Measurements from ENCODE around the gene FGF22.
"Not testable (repeated sequence)": the region's sequence is repeated elsewhere in the genome, so short reads cannot be mapped to it uniquely, and the experiment has no call there.

FGF22 gene

DNA sequence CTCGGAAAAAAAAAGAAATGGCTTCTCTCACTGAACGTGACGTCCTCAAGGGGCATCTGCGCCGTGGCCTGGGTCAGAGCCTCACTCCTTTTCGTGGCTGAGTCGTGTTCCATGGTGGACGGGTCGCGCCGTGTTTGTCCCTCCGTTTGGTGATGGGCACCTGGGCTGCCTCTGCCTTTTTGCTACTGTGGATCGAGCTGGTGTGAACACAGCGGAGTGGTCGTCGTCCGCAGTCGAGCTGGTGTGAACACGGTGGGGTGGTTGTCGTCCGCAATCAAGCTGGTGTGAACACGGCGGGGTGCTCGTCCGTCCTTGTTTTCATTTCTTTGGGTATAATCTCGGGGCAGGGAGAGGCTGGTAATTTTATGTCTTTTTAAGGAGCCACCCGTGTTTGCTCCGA, 38.4 kb upstream of the FGF22 start:
- TF ChIP-seq, protein P1, sequence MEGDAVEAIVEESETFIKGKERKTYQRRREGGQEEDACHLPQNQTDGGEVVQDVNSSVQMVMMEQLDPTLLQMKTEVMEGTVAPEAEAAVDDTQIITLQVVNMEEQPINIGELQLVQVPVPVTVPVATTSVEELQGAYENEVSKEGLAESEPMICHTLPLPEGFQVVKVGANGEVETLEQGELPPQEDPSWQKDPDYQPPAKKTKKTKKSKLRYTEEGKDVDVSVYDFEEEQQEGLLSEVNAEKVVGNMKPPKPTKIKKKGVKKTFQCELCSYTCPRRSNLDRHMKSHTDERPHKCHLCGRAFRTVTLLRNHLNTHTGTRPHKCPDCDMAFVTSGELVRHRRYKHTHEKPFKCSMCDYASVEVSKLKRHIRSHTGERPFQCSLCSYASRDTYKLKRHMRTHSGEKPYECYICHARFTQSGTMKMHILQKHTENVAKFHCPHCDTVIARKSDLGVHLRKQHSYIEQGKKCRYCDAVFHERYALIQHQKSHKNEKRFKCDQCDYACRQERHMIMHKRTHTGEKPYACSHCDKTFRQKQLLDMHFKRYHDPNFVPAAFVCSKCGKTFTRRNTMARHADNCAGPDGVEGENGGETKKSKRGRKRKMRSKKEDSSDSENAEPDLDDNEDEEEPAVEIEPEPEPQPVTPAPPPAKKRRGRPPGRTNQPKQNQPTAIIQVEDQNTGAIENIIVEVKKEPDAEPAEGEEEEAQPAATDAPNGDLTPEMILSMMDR (IDR thresholded peaks at IDR 0.05; ENCODE audit: control extremely low read depth, extremely low read depth, low read depth, missing control alignments), result no peak
- no peak for DNase-seq (ENCODE audit: extremely low spot score)
- ChIA-PET POLR2A (no interaction called here), CTCF (no interaction called here)

DNA sequence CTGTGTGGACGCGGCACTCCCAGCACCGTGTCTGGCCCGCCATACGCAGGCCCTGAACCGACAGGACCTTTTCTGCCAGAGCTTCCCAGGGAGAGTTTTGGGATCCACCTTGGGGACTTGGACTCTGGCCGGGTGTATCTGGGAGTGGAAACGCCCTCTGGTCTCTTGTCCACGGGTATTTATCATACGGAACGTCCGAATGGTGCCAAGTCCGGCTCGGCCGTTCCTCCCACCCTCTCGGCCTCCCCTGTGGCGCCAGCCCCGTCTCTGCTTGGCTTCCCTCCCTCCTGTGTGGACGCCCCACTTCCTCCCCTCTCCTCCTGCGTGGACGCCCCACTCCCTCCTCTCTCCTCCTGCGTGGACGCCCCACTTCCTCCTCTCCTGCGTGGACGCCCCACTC, 37.9 kb upstream of the FGF22 start:
- ChIA-PET POLR2A (no interaction called here), CTCF (no interaction called here)
- TF ChIP-seq, protein P1 (IDR thresholded peaks at IDR 0.05; ENCODE audit: control extremely low read depth, extremely low read depth, low read depth, missing control alignments), result no peak
- DNase-seq (ENCODE audit: extremely low spot score), result no peak

DNA sequence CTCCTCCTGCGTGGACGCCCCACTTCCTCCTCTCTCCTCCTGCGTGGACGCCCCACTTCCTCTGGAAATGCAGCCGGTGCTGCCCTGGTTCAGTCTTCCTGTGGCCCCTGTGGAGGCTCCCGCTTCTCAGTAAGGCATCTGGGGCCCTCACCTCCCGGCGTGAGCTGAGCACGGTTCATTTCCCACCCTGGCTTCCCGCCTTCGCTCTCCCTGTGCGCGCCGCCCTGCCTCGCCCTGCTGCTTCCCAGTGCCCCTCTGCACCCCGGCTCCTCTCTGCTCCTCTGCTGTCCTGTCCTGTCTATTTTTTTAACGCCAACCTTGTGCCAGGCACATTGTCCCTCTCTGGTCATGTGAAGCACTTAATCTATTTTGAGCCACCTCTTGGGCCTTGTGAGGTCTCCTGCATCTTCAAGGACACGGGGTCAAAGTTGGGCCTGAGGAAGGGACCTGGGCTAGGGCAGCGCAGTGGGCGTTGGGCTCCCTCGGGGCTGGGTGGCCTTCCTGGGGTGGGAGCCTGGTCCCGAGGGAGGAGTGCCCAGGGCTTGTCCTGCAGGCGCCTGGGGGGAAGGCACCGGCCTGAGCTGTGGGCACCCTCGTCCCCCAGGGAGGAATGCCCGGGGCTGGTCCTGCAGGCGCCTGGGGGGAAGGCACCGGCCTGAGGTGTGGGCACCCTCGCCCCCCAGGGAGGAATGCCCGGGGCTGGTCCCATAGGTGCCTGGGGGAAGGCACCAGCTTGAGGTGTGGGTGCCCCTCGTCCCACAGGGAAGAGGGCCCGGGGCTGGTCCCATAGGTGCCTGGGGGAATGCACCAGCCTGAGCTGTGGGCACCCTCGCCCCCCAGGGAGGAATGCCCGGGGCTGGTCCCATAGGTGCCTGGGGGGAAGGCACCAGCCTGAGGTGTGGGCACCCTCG, 37.0 kb upstream of the FGF22 start:
- POLR2A ChIA-PET, result no interaction called here
- TF ChIP-seq, protein P1 (IDR thresholded peaks at IDR 0.05; ENCODE audit: control extremely low read depth, extremely low read depth, low read depth, missing control alignments), result no peak
- DNase-seq (ENCODE audit: extremely low spot score), result no peak
- CTCF ChIA-PET, result no interaction called here

DNA sequence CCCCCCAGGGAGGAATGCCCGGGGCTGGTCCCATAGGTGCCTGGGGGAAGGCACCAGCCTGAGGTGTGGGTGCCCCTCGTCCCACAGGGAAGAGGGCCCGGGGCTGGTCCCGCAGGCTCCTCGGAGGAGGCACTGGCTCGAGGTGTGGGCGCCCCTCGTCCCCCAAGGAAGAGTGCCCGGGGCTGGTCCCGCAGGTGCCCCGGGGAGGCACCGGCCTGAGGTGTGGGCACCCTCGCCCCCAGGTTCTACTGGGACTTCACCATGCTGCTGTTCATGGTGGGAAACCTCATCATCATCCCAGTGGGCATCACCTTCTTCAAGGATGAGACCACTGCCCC, 36.4 kb upstream of the FGF22 start:
- DNase-seq (ENCODE audit: extremely low spot score); POLR2A ChIA-PET; CTCF ChIA-PET: not testable (repeated sequence)

DNA sequence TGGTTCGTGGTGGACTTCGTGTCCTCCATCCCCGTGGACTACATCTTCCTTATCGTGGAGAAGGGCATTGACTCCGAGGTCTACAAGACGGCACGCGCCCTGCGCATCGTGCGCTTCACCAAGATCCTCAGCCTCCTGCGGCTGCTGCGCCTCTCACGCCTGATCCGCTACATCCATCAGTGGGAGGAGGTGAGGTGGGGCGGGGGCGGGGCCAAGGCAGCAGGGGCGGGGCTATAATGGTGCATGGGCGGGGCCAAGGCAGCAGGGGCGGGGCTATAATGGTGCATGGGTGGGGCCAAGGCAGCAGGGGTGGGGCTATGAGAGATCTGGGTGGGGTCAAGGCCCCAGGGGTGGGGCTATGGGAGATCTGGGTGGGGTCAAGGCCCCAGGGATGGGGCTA, 35.9 kb upstream of the FGF22 start:
- CTCF ChIA-PET; POLR2A ChIA-PET; DNase-seq (ENCODE audit: extremely low spot score): not testable (repeated sequence)

DNA sequence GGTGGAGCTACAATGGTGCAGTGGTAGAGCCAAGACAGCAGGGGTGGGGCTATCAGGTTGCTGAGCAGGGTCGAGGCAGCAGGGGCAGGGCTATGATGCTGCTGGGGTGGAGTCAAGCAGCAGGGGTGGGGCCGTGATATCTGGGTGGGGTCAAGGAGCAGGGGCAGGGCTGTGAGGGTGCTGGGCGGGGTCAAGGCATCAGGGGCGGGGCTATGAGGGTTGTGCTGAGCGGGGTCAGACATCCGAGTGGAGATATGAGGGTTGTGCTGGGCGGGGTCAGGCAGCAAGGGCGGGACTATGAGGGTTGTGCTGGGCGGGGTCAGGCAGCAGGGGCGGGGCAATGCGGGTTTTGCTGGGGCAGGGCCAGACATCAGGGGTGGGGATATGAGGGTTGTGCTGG, 35.3 kb upstream of the FGF22 start:
- TF ChIP-seq, protein P1 (IDR thresholded peaks at IDR 0.05; ENCODE audit: control extremely low read depth, extremely low read depth, low read depth, missing control alignments), result no peak
- DNase-seq (ENCODE audit: extremely low spot score), result peak; percentile 43
- ChIA-PET CTCF (no interaction called here), POLR2A (no interaction called here)

DNA sequence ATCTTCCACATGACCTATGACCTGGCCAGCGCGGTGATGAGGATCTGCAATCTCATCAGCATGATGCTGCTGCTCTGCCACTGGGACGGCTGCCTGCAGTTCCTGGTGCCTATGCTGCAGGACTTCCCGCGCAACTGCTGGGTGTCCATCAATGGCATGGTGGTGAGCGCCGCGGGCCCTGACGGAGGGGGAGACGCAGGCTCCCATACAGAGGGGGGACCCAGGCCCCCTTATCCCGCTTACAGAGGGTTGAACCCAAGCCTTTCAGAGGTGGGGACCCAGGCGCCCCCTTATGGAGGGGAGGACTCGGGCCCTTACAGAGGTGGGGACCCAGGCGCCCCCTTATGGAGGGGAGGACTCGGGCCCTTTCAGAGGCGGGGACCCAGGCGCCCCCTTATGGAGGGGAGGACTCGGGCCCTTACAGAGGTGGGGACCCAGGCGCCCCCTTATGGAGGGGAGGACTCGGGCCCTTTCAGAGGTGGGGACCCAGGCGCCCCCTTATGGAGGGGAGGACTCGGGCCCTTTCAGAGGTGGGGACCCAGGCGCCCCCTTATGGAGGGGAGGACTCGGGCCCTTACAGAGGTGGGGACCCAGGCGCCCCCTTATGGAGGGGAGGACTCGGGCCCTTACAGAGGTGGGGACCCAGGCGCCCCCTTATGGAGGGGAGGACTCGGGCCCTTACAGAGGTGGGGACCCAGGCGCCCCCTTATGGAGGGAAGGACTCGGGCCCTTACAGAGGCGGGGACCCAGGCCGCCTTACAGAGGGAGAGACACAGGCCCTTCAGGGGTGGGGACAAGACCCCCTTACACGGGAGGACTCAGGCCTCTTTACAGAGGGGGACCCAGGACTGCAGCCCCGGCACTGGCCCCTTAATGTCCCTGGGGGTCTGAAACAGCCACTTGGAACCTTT, 34.4 kb upstream of the FGF22 start:
- DNase-seq (ENCODE audit: extremely low spot score); POLR2A ChIA-PET; CTCF ChIA-PET: not testable (repeated sequence)

All from GM10248 (cell line).